Measurements from ENCODE around the gene PTPN9.

The PTPN9 gene

DNA sequence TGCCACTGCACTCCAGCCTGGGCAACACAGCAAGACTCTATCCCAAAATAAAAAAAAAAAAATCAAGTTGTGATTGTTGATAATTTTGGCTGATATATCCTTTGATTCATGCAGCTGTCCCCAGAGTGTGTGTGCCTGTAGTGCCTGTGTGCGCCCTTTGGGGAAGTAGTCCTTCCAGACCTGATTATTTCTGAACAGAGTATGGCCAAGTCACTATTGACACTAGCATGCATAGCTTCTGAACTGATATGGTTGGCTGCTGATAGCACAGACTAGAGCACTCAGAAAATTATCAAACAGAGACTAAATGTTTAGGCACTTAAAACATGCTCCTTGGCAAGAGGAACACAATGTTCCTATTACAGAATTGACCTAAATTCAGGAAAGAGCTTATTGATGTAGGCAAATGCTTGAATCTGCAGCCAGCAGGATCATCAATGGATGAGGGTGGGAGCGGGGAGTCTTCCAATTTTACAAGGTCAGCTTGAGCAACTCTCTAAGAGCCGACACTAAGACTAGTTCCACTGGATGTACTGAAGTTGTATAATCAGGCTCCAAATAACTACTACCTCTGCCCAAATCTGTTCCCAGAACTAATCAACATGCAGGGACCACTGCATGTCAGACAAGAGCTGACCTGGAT, 17.7 kb upstream of the PTPN9 start:
- no peak for TF ChIP-seq GATA3 (IDR thresholded peaks at IDR 0.05; ENCODE audit: low read depth, low read length)

DNA sequence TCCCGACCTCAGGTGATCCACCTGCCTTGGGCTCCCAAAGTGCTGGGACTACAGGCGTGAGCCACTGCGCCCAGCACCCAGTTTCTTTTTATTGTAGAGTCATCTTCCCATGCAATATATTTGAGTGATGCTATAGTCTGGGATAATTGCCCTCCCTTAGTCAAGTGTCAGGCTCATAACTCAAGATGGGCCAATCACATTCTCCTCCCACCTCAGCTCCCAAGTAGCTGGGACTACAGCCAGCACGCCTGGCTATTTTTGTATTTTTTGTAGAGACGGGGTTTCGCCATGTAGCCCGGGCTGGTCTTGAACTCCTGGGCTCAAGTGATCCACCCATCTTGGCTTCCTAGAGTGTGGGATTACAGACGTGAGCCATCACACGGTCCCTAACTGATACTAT, 15.2 kb upstream of the PTPN9 start:
- TF ChIP-seq GATA3 (IDR thresholded peaks at IDR 0.05; ENCODE audit: low read depth, low read length) (no peak), GATA2 (IDR thresholded peaks at IDR 0.05; ENCODE audit: low read depth, low read length) (no peak)

DNA sequence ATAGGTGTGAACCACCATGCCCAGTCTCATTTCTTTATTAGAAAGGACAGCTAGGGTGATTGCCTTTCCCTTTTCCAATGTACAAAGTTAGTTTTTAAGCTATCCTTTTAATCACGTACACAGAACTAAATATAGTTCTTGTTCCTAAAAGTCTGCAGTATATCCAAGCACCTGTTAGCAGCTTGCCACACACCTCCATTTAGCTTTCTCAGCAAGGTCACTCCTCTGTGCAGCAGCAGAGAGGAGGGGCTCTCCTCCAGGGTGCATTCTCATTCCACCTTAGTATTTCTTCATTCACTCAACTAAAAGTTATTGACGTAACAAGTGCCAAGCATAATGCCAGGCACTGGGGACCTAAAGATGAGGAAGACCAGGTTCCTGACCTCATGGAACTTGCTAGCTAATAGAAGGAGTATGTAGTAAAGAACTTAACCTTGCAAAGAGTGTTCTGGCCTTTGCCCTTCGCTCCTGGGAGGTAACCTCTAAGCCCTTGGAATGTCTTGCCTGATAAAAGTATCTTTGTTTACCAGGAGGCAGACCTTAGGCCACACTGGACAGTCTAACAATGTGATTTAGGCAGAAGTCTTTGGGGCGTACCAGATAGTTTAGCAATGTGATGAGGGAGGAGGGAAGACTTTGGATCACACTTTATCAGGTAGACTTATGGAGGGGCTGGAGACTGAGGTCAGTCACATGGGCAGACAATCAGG, 12.7 kb upstream of the PTPN9 start:
- TF ChIP-seq GATA3 (IDR thresholded peaks at IDR 0.05; ENCODE audit: low read depth, low read length) (no peak), GATA2 (IDR thresholded peaks at IDR 0.05; ENCODE audit: low read depth, low read length) (no peak)

DNA sequence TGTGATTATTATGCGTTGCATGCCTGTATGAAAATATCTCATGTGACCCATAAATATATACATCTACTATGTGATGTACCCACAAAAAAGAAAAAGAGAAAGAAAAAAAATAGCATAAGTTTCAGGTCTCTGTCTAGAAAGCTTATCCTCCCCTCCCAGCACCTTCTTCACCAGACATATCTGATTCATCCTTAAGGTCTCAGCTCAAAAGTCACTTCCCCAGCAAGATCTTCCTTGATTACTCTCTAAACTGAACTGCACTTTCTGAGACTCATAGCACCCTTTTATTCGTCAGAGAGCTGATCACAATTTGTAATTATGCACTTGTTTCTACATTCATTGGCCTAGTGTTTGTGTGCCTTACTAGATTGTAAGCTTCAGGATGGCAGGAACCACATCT, 11.1 kb upstream of the PTPN9 start:
- TF ChIP-seq GATA2 (IDR thresholded peaks at IDR 0.05; ENCODE audit: low read depth, low read length) (no peak), GATA3 (IDR thresholded peaks at IDR 0.05; ENCODE audit: low read depth, low read length) (no peak)

DNA sequence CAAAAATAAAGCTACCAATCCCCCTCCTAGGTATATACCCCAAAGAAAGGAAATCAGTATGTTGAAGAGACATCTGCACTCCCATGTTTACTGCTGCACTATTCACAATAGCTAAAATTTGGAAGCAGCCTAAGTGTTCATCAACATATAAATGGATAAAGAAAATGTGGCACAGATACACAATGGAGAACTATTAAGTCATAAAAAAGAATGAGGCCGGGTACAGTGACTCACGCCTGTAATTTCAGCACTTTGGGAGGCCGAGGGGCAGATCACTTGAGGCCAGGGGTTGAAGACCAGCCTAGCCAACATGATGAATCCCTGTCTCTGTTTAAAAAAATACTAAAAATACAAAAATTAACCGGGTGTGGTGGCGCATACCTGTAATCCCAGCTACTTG, 10.0 kb upstream of the PTPN9 start:
- no peak for TF ChIP-seq GATA2 (IDR thresholded peaks at IDR 0.05; ENCODE audit: low read depth, low read length)
- TF ChIP-seq GATA3 (IDR thresholded peaks at IDR 0.05; ENCODE audit: low read depth, low read length), result no peak

DNA sequence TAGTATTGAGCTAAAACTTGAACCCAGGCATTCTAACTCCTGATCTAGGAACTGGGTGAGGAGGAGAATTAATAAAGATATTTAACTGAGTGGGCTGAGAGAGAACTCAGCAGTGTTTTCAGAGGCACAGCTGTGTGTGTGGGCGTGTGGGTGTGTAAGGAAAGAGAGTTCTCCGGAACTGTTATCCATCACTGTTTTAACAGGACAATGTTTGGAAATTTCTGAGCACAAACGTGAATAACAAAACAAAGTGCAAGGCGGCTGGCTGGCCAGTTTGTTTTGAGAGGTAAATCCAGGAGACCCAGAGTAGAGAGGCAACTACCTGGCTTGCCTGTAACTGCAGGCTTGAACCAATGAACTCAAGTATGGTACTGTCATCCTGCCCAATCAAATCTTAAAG, 5.0 kb upstream of the PTPN9 start:
- TF ChIP-seq GATA2 (IDR thresholded peaks at IDR 0.05; ENCODE audit: low read depth, low read length) (no peak), GATA3 (IDR thresholded peaks at IDR 0.05; ENCODE audit: low read depth, low read length) (no peak)

DNA sequence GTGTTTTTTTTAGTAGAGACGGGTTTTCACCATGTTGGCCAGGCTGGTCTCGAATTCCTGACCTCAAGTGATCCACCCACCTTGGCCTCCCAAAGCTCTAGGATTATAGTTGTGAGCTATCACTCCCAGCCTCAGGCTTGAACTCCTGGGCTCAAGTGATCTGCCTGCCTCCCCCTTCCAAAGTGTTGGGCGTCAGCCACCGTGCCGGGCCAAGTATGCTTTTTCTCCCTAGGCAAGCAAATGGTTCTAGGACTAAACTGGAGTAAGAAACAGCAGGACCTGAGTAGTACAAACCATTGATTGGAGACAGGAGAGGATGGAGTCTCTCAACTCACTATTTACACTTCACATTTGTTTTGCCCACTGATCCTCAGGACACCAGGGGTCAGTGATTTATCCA, 4.6 kb upstream of the PTPN9 start:
- no peak for TF ChIP-seq GATA3 (IDR thresholded peaks at IDR 0.05; ENCODE audit: low read depth, low read length)
- TF ChIP-seq GATA2 (IDR thresholded peaks at IDR 0.05; ENCODE audit: low read depth, low read length), result no peak

DNA sequence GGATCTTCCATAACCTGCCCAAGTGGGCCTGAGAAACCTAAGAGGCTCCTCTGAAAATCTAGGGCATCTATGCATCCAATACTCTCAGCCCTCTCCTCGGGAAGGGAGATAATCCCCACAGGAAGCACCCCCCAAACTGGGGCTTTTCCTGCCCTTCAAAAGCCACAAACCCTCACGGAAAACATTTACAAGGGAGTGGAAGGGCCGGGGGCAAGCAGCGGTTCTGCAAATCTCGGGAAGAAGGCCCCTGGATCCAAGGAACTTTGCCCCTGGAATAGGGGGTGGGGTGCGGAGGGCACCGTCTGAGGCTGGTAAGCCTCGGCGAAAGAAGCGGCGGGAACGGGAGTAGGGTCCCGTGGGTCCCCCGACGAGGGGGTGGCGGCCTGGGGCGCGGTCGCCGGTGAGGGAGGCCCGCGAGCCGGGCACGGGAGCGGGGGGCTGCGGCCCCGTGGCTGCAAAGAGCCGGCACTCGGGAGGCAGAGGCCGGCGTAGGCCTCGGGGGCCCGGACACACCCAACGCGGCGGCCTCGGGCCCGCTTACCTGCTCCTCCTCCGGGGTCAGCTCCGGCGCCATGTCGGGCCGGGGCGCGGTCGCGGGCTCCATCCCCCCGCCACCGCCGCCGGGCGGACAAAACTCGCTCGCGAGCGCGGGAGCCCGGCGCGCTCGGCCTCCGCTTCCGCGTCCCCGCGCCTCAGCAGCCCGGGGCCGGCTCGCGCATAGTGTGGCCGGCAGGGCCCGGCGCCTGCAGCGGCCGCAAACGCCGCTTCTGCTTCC, 755 bp downstream of the PTPN9 start:
- TF ChIP-seq GATA3 (IDR thresholded peaks at IDR 0.05; ENCODE audit: low read depth, low read length) (no peak), GATA2 (IDR thresholded peaks at IDR 0.05; ENCODE audit: low read depth, low read length) (no peak)

DNA sequence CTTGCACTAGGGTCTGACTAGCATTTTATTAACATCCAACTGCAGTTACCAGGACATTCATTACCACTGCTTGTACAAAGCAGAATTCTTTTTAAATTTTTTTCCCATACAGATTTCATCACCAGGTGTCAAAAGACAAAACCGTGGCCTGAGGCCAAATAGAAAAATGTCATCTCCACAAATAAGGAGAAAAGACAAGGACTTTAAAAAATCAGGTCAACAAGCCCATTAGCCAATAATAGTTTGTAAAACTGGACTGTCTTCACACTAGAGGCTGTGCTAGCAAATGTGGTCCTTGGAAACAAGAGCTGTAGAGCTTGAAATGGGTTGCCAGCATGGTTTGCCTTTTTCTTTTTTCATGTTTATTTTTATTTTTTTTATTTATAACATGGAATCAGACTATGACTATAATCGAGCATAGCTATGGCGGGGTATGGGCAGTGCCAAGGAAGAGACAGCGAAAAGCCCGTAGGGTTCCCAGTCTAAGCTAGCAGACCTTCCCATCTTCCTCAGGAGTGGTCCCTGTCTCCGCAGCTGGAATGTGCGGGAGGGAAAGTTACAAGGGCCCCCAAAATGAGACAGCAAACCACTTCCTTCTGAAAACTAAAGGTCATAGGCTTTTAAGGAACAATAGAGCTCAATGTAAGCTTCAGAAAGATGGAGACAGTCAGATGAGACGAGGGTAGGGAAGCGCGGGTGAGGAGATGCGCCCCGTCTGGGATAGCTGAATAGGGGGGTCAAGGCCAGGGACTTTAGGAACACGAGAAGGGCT, 1.5 kb downstream of the PTPN9 start:
- TF ChIP-seq GATA3 (IDR thresholded peaks at IDR 0.05; ENCODE audit: low read depth, low read length), result no peak
- TF ChIP-seq GATA2 (IDR thresholded peaks at IDR 0.05; ENCODE audit: low read depth, low read length), result no peak

DNA sequence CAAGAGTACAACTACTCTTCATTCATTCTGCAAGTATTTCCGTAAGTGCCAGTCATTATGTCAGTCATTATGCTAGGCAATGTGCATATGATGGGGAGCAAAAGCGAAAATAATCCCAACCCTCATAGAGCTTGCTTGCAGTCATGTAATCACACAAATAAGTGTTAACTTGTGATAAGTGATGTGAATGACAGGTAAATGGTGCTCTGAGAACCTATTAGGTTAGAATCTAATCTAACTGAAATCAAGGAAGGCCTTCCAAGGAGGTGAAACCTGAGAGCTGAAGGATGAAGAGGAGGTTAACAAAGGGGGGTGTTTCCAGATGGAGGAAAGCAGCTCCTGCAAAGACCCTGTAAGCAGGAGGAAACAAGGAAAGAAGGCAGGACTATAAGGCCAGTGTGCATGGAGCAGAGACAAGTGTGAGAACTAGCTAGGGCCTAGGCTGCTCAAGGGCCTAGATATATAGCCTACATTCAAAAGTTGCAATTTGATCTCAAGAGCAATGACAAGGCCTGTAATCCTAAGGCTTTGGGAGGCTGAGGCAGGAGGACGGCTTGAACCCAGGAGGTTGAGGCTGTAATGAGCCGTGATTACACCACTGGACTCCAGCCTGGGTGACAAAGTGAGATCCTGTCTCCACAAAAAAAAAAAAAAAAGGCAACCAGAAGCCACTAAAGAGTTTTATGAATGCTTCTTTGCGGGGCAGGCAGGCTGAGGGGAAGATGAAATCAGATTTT, 5.3 kb downstream of the PTPN9 start:
- TF ChIP-seq GATA3 (IDR thresholded peaks at IDR 0.05; ENCODE audit: low read depth, low read length) (no peak), GATA2 (IDR thresholded peaks at IDR 0.05; ENCODE audit: low read depth, low read length) (no peak)

DNA sequence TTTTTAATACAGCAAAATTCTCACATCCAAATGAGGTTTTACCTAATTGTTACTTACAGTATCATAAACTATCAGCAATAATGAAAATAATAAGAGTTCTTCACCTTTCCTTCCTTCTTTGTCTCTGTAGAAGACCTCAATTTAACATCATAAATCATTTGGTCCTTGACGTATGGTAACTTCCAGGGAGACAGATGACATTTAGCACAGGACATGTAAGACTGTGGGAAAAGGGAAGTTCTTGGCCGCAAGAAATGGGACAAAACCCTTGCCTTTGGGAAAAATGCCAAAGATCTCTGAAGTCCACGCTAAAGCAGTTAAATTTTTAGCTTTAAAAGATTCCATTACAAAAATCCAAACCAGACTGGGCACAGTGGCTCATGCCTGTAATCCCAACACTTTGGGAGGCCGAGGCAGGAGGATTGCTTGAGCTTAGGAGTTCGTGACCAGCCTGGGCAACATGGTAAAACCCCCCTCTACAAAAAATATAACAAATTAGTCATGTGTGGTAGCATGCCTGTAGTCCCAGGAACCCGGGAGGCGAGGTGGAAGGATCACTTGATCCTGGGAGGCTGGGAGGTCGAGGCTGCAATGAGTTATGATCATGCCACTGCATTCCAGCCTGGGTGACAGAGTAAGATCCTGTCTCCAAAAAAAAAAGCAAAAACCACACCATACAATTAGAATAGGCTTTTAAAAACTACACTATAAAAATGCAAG, 8.8 kb downstream of the PTPN9 start:
- TF ChIP-seq GATA2 (IDR thresholded peaks at IDR 0.05; ENCODE audit: low read depth, low read length) (no peak), GATA3 (IDR thresholded peaks at IDR 0.05; ENCODE audit: low read depth, low read length) (no peak)

DNA sequence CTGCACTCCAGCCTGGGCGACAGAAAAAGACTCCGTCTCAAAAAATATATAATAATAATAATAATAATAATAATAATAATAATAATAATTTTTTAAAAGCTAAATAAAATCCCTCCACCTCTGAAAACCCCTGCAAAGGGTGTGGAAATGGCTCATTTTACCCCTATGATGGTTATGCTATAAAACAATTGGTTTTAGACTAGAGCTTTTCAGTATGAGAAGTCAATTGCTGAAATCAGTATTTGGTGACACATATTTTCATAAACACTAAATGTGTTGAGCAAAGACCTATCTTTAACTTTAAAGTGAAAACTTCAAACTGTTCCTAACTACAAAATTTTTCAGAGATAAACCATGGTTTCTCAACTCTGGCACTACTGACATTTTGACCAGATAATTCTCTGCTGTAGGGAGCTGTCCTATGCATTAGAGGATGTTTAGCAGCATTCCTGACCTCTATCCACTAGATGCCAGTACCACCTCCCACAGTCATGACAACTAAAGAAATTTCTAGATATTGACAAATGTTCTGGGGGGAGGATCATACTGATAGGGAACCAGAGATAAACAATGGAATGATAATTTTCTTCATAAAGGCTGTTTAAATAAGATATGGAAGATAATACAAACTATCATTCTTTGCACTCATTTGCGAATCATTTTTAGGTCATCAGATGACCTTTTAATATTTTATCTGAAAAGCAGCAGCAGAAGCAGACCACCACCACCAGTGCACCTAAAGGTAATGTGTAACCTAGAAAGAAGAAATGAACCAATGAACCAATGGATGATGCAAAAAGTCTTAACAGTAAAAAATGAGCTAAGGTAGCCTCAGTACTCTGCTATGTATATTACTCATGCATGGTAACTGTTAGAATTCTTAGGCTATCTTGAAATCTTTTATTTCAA, 13.8 kb downstream of the PTPN9 start:
- TF ChIP-seq GATA3 (IDR thresholded peaks at IDR 0.05; ENCODE audit: low read depth, low read length) (no peak), GATA2 (IDR thresholded peaks at IDR 0.05; ENCODE audit: low read depth, low read length) (no peak)

Data from SH-SY5Y (cell line).